ENCODE results near the gene ADGRA3.

ADGRA3 gene

DNA sequence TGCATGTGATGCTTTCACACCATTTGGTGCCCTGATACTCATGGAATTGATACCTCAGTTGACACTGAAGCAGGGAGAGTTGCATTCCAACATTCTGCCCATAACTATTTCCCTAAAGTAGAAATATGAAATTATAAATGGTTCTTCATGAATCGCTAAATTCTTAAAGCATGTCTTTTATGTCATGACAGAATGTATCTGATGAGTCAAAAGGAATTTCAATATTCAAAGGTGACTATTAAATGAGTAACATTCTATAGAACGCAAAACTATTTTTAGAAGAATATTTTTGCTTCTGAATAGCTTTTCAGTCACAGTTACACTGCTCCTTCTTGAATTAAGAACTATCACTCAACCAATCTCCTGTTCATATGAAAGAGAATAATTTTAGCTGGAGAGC is 152.8 kb downstream of the ADGRA3 start:
- no peak for DNase-seq (ENCODE audit: low spot score)

DNA sequence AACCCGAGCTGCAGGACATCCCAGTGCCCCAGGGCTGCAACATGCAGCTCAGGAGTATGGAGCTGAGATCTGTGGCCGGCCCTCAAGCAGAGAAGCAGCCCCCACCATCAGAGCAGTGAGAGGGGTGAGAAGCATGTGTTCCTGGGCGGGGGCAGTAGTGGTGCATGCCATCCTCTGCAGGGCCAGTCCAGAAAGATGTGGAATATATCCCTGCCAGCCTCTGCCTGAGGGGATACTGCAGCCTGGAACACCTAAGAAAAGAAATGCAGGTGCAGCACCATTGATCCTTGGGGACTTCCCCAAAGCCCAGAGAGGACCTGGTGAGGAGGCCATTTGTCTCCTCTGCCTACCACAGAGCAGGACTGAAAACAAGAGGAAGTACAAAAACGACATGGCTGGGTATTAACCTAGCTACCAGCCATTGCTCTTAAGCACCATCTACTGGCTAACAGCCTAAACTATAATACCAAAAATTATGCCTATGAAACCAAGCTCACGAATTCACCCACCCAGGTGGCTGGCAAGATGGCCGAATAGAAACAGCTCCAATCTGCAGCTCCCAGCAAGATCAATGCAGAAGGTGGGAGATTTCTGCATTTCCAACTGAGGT is 158.8 kb downstream of the ADGRA3 start:
- DNase-seq (ENCODE audit: low spot score), result peak; percentile 33

DNA sequence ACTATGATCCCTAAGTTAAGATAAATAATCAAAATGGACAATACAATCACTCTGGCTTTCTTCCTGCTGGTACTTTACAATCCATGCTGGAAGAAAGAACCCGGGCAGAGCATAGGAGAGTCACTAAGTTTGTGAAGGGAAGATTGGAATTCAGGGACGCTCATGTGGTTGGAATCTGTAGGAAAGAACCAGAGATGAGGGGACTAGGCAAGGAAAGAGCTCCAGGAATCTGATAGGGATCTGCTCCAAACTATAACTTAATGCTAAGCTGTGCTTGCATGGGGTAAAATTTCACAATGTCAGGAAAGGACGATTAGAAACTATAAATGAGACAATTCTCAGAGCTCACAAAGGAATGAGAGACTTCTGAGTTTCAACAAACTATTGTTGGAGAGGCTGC is 167.5 kb downstream of the ADGRA3 start:
- no peak for DNase-seq (ENCODE audit: low spot score)

DNA sequence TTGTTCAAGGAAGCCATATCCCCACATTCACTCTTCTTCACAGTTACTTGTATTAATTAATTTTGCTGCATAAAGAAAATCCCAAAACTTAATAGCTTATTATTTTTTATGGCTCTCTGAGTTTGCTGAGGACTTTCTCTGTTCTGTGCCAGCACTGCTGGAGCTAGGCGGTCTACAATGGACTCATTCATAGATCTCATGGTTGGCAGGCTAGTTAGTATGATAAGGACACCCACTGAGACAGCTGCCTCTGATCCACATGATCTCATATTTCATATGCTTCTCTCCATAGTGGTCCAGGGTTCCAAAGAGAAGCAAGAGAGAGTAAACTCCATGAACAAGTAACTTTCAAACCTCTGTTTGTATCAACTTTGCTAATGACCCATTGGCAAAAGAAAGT is 170.2 kb downstream of the ADGRA3 start:
- no peak for DNase-seq (ENCODE audit: low spot score)

DNA sequence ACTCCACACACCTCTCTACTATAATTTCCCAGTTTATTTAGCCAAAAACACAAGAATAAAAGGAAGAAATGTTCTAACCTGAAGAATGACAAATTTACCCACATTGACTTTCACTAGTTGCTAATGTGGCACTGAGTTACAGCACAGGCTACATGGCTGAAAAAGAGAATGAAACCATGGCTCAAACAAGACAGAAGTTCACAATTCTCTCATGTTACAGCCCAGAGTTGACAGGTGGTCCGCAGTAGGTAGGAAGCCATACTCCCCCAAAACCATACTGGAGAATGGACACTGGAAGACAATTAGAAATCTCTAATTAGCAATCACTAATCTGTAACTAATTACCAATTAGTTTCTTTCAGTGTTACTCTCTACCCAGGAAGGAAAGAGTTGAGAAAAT is 170.8 kb downstream of the ADGRA3 start:
- no peak for DNase-seq (ENCODE audit: low spot score)

DNA sequence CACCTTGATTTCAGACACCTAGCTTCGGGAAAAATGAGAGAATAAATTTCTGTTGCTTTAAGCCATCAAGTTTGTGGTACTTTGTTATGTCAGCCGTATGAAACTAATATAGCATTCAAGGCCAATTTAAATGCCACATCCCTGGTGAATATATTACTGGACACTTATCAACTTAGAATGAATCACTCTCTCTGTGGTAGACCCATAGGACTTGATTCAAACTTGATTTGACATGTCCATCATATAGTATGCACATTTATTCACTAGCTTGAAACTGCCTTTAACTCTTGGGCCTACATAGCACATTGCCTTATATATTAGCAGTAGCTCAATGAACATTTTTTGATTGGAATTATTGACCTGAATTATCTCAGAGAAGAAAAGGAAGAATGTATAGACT is 172.3 kb downstream of the ADGRA3 start:
- DNase-seq (ENCODE audit: low spot score), result no peak

DNA sequence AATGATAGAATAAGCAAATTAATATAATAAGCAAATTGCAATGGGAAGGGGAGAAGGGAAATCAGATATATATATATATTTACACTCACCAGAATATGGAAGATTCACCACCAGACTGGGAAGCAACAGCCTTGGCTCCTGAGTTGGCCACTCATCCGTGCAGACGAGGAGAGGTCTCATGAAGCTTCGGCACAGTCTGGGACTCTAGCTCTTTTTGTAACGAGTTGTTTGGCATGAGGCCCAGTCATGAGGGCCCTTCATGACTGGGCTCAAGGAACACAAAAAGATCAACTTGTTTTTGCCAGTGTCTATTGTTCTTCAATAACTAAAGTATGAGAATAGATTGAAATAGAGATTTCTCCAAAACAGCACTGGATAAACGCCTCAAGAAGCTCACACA is 176.4 kb downstream of the ADGRA3 start:
- no peak for DNase-seq (ENCODE audit: low spot score)

DNA sequence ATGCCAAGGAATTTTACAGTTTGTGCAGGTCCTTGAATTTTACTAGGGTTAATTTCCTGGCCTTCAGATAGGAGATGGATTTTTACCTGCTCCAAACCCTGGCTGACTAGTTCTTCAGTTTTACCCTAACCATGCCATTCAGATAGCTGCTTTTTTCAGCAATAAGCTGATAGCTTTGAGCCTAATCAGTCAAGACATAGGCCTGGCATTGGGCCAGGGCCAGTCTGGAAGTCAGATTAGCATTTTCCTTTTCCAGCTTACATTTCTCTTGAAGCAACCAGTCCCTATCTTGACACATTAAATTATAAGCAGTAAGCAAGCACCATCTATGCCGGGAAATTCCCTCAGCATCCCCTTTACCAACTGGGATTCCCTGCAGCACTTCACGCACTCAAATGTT is 177.1 kb downstream of the ADGRA3 start:
- no peak for DNase-seq (ENCODE audit: low spot score)

Measured in SK-N-DZ (cell line).